IPS-20b (cell line): ENCODE results near the gene RSRC1.

Experiments used
- H3K27ac ChIP-seq: one replicate; pipeline ENCODE4 v1.5.1; 2013; ENCODE audit warnings: low read length
- H3K27me3 ChIP-seq: 2 replicates; pipeline ENCODE4 v1.6.1; 2013; ENCODE audit warnings: mild to moderate bottlenecking, low read length, inconsistent platforms; ENCODE audit not compliant: insufficient read depth
- H3K36me3 ChIP-seq: 2 replicates; pipeline ENCODE4 v1.6.1; 2013; ENCODE audit warnings: low read depth, mild to moderate bottlenecking, inconsistent platforms, low read length, moderate library complexity; ENCODE audit not compliant: insufficient read depth
- H3K4me1 ChIP-seq: 2 replicates; pipeline ENCODE4 v1.6.1; 2013; ENCODE audit warnings: mild to moderate bottlenecking, control low read depth, inconsistent platforms, low read length, moderate library complexity; ENCODE audit not compliant: insufficient read depth
- H3K4me3 ChIP-seq: 2 replicates; pipeline ENCODE4 v1.5.1; 2013; ENCODE audit warnings: mild to moderate bottlenecking, low read length, inconsistent platforms
- H3K9ac ChIP-seq: 2 replicates; pipeline ENCODE4 v1.6.1; 2013; ENCODE audit warnings: low read depth, mild to moderate bottlenecking, inconsistent platforms, low read length, moderate library complexity
- H3K9me3 ChIP-seq: 2 replicates; pipeline ENCODE4 v1.6.1; 2013; ENCODE audit warnings: mild to moderate bottlenecking, low read depth, low read length, inconsistent platforms; ENCODE audit not compliant: insufficient read depth

RSRC1 gene

GRCh38 chr3:158094235-158095110 is 15.4 kb upstream of the RSRC1 start:
- Histone ChIP-seq H3K9ac (no peak overlapping the region), H3K27me3 (peaks cover 98% of the 10 kb centered on the region), H3K4me3 (peak overlapping the region; percentile 58)

DNA sequence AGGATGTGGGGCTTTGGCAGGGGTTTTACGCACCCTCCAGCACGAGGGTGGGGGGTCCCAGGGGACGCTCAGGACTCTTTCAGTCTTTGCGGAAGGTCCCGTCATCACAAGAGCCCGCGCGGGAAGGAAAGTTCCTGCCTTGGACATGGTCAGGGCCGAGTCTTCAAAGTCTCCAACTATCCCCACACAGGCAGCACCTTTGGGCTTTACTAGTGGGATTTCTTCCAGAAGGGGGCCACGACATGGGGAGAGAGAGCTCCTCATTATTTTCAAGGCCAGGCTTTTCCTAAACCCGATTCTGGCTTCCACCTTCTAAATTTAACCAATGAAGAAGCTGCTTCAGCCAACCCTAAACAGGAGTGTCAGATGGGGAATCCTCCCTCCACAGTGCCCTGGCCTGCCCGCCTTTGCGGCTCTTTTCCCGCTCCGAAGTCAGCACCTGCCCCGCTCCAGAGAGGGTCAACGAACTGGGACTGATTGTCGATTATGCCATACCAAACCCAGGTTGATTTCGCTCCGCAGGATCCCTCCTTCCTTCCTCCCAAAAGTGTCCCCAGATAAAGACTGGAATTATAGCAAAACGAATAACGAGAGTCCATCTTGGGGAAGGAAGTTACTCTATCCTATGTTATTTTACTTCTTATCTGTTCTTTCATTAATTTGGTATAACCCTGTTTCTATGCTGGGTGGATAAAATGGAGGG is 14.6 kb upstream of the RSRC1 start:
- H3K27me3 ChIP-seq = peaks cover 98% of the 10 kb centered on the region
- H3K4me3 ChIP-seq = peak overlapping the region; percentile 58
- H3K4me1 ChIP-seq = peaks cover 10% of the 10 kb centered on the region
- H3K27ac ChIP-seq = no peak overlapping the region
- no peak overlapping the region for H3K9ac ChIP-seq
- H3K36me3 ChIP-seq = no peaks in the 10 kb centered on the region
- no peaks in the 10 kb centered on the region; the same call in 1 of the 2 replicates for H3K9me3 ChIP-seq

More at GRCh38 chr3:158094235-158095110, 15.4 kb upstream of the RSRC1 start:
- H3K4me1 ChIP-seq = peaks cover 10% of the 10 kb centered on the region
- no peaks in the 10 kb centered on the region; the same call in 1 of the 2 replicates for H3K9me3 ChIP-seq
- no peak overlapping the region for H3K27ac ChIP-seq
- no peaks in the 10 kb centered on the region for H3K36me3 ChIP-seq

GRCh38 chr3:158095814-158096704 is 13.8 kb upstream of the RSRC1 start:
- Histone ChIP-seq H3K27ac (no peak overlapping the region), H3K4me1 (peaks cover 12% of the 10 kb centered on the region), H3K9ac (no peak overlapping the region), H3K27me3 (peaks cover 99% of the 10 kb centered on the region), H3K36me3 (no peaks in the 10 kb centered on the region), H3K9me3 (no peaks in the 10 kb centered on the region; the same call in 1 of the 2 replicates), H3K4me3 (no peak overlapping the region; the same call in 1 of the 2 replicates)

DNA sequence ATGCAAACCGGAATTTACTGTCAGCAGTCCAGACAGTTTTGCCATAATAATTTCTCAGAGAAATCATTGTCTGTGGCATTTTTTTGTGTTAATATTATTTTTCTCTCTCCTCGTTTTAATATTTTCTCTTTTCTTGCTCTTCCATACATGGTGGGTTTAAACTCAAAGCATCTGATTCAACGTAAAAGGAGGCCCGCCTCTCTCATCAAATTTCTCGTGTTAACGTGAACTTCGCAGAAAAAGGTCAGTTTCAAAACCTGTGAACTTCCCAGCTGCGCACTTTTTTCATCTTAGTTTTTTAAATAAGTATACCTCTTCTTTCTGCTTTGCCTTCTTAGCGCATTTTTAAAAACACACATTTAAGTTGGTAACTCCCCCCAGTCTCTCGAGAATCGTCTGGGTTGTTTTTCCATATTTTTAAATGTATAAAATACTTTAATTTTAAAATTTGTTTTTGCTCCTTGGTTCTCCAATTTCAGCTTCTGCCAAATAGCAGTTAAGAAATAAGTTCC is 12.8 kb upstream of the RSRC1 start:
- H3K27me3 ChIP-seq = peaks cover 100% of the 10 kb centered on the region
- peak overlapping the region; percentile 86 for H3K4me3 ChIP-seq
- H3K27ac ChIP-seq = no peak overlapping the region
- no peaks in the 10 kb centered on the region for H3K36me3 ChIP-seq
- H3K9me3 ChIP-seq = no peaks in the 10 kb centered on the region; the same call in 1 of the 2 replicates
- peaks cover 12% of the 10 kb centered on the region for H3K4me1 ChIP-seq
- H3K9ac ChIP-seq = no peak overlapping the region

DNA sequence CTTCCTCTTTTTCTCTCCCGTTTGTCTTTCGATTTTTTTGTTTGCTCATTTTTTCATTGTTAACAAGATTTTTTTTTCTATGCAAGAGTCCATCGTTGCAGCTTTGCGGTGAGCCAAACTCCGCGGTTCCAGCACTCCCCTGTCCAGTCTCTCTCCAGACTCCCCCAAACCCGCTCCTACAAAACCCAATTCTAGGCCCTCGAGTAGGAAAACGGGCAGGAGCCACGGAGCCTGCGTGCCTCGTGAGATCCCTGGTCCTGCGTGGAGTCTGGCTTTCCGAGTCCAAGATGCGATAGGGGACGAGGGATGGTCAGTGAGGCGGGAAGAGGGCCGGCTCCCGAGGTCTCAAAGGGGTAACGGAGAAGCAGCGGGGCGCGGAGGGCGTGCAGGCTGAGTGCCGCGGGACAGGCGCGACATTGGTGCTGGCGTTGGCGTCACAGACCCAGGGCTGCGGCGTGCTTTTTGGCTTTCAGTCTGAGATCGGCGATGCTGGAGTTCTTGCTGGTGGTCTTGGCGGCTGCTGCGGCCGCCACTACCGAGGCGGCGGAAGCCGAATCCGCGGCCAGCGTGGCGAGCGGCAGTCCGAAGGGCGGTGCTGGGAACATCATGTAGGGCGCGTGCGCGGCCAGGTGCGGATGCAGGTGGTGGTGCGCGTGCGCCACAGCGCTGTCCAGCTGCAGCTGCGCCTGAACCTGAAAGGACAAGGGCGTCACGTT is 12.1 kb upstream of the RSRC1 start:
- H3K9ac ChIP-seq = peak overlapping the region; percentile 59; the same call in 1 of the 2 replicates
- H3K27ac ChIP-seq = no peak overlapping the region
- no peaks in the 10 kb centered on the region for H3K36me3 ChIP-seq
- H3K4me1 ChIP-seq = peaks cover 17% of the 10 kb centered on the region
- peaks cover 100% of the 10 kb centered on the region for H3K27me3 ChIP-seq
- peak overlapping the region; percentile 86 for H3K4me3 ChIP-seq
- no peaks in the 10 kb centered on the region; the same call in 1 of the 2 replicates for H3K9me3 ChIP-seq

- Histone ChIP-seq H3K36me3 (no peaks in the 10 kb centered on the region), H3K27ac (no peak overlapping the region), H3K4me3 (peak overlapping the region; percentile 86), H3K4me1 (peaks cover 18% of the 10 kb centered on the region), H3K9ac (no peak overlapping the region), H3K27me3 (peaks cover 100% of the 10 kb centered on the region), H3K9me3 (no peaks in the 10 kb centered on the region; the same call in 1 of the 2 replicates)
Observed at GRCh38 chr3:158098309-158098639, 11.6 kb upstream of the RSRC1 start.

DNA sequence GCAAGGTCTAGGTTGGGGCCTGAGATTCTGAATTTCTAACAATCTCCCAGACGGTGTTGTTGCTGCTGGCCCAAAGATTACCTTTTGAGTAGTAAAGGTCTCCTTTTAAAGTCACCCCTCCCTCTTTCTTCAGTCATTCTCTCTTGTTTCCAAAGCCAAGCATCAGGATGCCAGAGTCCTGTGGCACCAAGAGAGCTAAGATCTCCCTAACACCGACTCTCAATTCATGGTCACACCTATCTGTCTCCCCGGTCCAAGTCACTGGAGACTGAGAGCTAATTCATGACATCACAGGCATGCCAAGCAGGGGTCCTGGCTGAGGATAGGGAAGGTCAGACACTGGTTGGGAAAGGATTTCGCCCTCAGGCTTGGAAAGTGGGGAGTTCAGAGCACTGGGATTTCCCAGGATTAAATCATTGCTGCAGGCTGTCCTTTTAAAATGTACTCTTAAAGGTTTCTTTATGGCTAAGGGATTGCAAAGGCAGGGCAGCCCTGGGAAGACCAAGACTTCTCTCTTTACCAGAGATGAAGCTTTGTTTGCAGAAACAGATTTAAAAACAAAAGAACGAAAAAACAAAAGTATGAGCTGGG is 11.0 kb upstream of the RSRC1 start:
- Histone ChIP-seq H3K9ac (no peak overlapping the region), H3K9me3 (no peaks in the 10 kb centered on the region; the same call in 1 of the 2 replicates), H3K27me3 (peaks cover 100% of the 10 kb centered on the region), H3K36me3 (no peaks in the 10 kb centered on the region), H3K4me1 (peaks cover 23% of the 10 kb centered on the region), H3K27ac (no peak overlapping the region), H3K4me3 (peak overlapping the region; percentile 86)

- H3K4me1 ChIP-seq = peaks cover 23% of the 10 kb centered on the region
- no peak overlapping the region for H3K9ac ChIP-seq
- H3K27me3 ChIP-seq = peaks cover 100% of the 10 kb centered on the region
- H3K4me3 ChIP-seq = no peak overlapping the region
- H3K36me3 ChIP-seq = no peaks in the 10 kb centered on the region
- no peaks in the 10 kb centered on the region; the same call in 1 of the 2 replicates for H3K9me3 ChIP-seq
- H3K27ac ChIP-seq = no peak overlapping the region
Observed at GRCh38 chr3:158100681-158101080, 9.2 kb upstream of the RSRC1 start.

- peaks cover 100% of the 10 kb centered on the region for H3K27me3 ChIP-seq
- H3K4me1 ChIP-seq = peaks cover 23% of the 10 kb centered on the region
- H3K9me3 ChIP-seq = no peaks in the 10 kb centered on the region; the same call in 1 of the 2 replicates
- no peaks in the 10 kb centered on the region for H3K36me3 ChIP-seq
- H3K27ac ChIP-seq = no peak overlapping the region
- no peak overlapping the region for H3K4me3 ChIP-seq
- H3K9ac ChIP-seq = no peak overlapping the region
Observed at GRCh38 chr3:158101335-158102241, 8.3 kb upstream of the RSRC1 start.
